HUES48 (cell line): ENCODE results near the gene DYNLT1.
"Not testable (repeated sequence)": the region's sequence is repeated elsewhere in the genome, so short reads cannot be mapped to it uniquely, and the experiment has no call there.

Experiments used
- H3K27ac ChIP-seq: one replicate; pipeline ENCODE4 v1.7.0; 2013; ENCODE audit warnings: low read depth, low read length, inconsistent platforms
- H3K27me3 ChIP-seq: 2 replicates; pipeline ENCODE4 v1.6.1; 2013; ENCODE audit warnings: mild to moderate bottlenecking, low read length; ENCODE audit not compliant: control insufficient read depth, insufficient read depth
- H3K36me3 ChIP-seq: 2 replicates; pipeline ENCODE4 v1.6.1; 2013; ENCODE audit warnings: low read length; ENCODE audit not compliant: control insufficient read depth, insufficient read depth
- H3K4me1 ChIP-seq: 2 replicates; pipeline ENCODE4 v1.6.1; 2013; ENCODE audit warnings: mild to moderate bottlenecking, low read length; ENCODE audit not compliant: control insufficient read depth, insufficient read depth
- H3K4me3 ChIP-seq: 2 replicates; pipeline ENCODE4 v1.5.1; 2013; ENCODE audit warnings: mild to moderate bottlenecking, low read depth, low read length
- H3K9ac ChIP-seq: 2 replicates; pipeline ENCODE4 v1.6.1; 2013; ENCODE audit warnings: mild to moderate bottlenecking, low read depth, low read length, moderate library complexity
- H3K9me3 ChIP-seq: 2 replicates; pipeline ENCODE4 v1.6.1; 2013; ENCODE audit warnings: low read length; ENCODE audit not compliant: control insufficient read depth, insufficient read depth

The DYNLT1 gene

GRCh38 chr6:158644231-158645063 is at the start of gene DYNLT1:
Gene DYNLT1 (minus strand): TSS chr6:158644743. CDS start chr6:158644708, 35 bp downstream.
- Histone ChIP-seq H3K4me1 (peaks cover 5% of the 10 kb centered on the region; the same call in 1 of the 2 replicates), H3K27ac (peak within 1 kb of the TSS; percentile 87), H3K27me3 (peaks cover 9% of the 10 kb centered on the region; the same call in 1 of the 2 replicates), H3K4me3 (peak within 1 kb of the TSS; percentile 92), H3K9ac (peak within 1 kb of the TSS; percentile 92), H3K36me3 (peaks cover 7% of the 10 kb centered on the region; the same call in 1 of the 2 replicates), H3K9me3 (no peaks in the 10 kb centered on the region)

GRCh38 chr6:158688860-158689259 is 44.3 kb upstream of the DYNLT1 start:
- Histone ChIP-seq H3K4me3 (no peak overlapping the region), H3K36me3 (no peaks in the 10 kb centered on the region), H3K9me3 (no peaks in the 10 kb centered on the region), H3K27ac (no peak overlapping the region), H3K4me1 (no peaks in the 10 kb centered on the region), H3K27me3 (no peaks in the 10 kb centered on the region), H3K9ac (no peak overlapping the region)

- Histone ChIP-seq H3K36me3 (no peaks in the 10 kb centered on the region), H3K9ac (no peak overlapping the region), H3K9me3 (no peaks in the 10 kb centered on the region), H3K27ac (no peak overlapping the region), H3K4me3 (no peak overlapping the region), H3K27me3 (no peaks in the 10 kb centered on the region), H3K4me1 (no peaks in the 10 kb centered on the region)
These were observed 43.0 kb upstream of the DYNLT1 start for GRCh38 chr6:158687506-158687905.

- no peaks in the 10 kb centered on the region for H3K36me3 ChIP-seq
- no peaks in the 10 kb centered on the region for H3K27me3 ChIP-seq
- H3K9ac ChIP-seq: no peak overlapping the region
- H3K4me1 ChIP-seq: no peaks in the 10 kb centered on the region
- H3K27ac ChIP-seq: no peak overlapping the region
- H3K4me3 ChIP-seq: no peak overlapping the region
- no peaks in the 10 kb centered on the region for H3K9me3 ChIP-seq
These were observed 42.3 kb upstream of the DYNLT1 start for GRCh38 chr6:158686791-158687381.

GRCh38 chr6:158686311-158686710 is 41.8 kb upstream of the DYNLT1 start:
- Histone ChIP-seq H3K4me1 (no peaks in the 10 kb centered on the region), H3K36me3 (no peaks in the 10 kb centered on the region), H3K9ac (no peak overlapping the region), H3K27me3 (no peaks in the 10 kb centered on the region), H3K4me3 (no peak overlapping the region), H3K9me3 (no peaks in the 10 kb centered on the region), H3K27ac (no peak overlapping the region)

GRCh38 chr6:158684745-158685324 is 40.3 kb upstream of the DYNLT1 start:
- Histone ChIP-seq H3K27ac (no peak overlapping the region), H3K9me3 (no peaks in the 10 kb centered on the region), H3K4me1 (no peaks in the 10 kb centered on the region), H3K4me3 (no peak overlapping the region), H3K9ac (no peak overlapping the region), H3K27me3 (no peaks in the 10 kb centered on the region), H3K36me3 (no peaks in the 10 kb centered on the region)

- Histone ChIP-seq H3K36me3 (no peaks in the 10 kb centered on the region), H3K27me3 (no peaks in the 10 kb centered on the region), H3K9me3 (no peaks in the 10 kb centered on the region), H3K4me1 (no peaks in the 10 kb centered on the region), H3K27ac (no peak overlapping the region), H3K4me3 (no peak overlapping the region), H3K9ac (no peak overlapping the region)
These were observed 39.8 kb upstream of the DYNLT1 start for GRCh38 chr6:158684311-158684710.

- no peaks in the 10 kb centered on the region for H3K4me1 ChIP-seq
- no peaks in the 10 kb centered on the region for H3K27me3 ChIP-seq
- H3K9me3 ChIP-seq: no peaks in the 10 kb centered on the region
- no peak overlapping the region for H3K4me3 ChIP-seq
- H3K36me3 ChIP-seq: no peaks in the 10 kb centered on the region
- H3K27ac ChIP-seq: no peak overlapping the region
- H3K9ac ChIP-seq: no peak overlapping the region
These were observed 35.9 kb upstream of the DYNLT1 start for GRCh38 chr6:158680481-158680880.

GRCh38 chr6:158680015-158680414 is 35.5 kb upstream of the DYNLT1 start:
- no peaks in the 10 kb centered on the region for H3K27me3 ChIP-seq
- no peaks in the 10 kb centered on the region for H3K4me1 ChIP-seq
- no peak overlapping the region for H3K27ac ChIP-seq
- no peaks in the 10 kb centered on the region for H3K9me3 ChIP-seq
- no peaks in the 10 kb centered on the region for H3K36me3 ChIP-seq
- no peak overlapping the region for H3K9ac ChIP-seq
- H3K4me3 ChIP-seq: no peak overlapping the region

GRCh38 chr6:158677906-158678578 is 33.5 kb upstream of the DYNLT1 start:
- Histone ChIP-seq H3K27me3 (no peaks in the 10 kb centered on the region), H3K9ac (no peak overlapping the region), H3K36me3 (no peaks in the 10 kb centered on the region), H3K27ac (no peak overlapping the region), H3K9me3 (no peaks in the 10 kb centered on the region), H3K4me3 (no peak overlapping the region), H3K4me1 (no peaks in the 10 kb centered on the region)

GRCh38 chr6:158677094-158677493 is 32.6 kb upstream of the DYNLT1 start:
- H3K4me3 ChIP-seq, H3K27ac ChIP-seq, H3K4me1 ChIP-seq, H3K9ac ChIP-seq, H3K9me3 ChIP-seq, H3K27me3 ChIP-seq, H3K36me3 ChIP-seq: not testable (repeated sequence)
